HepG2 (cell line): ENCODE results near the gene RBCK1. TPM values are rescaled to one million over a fixed set of nuclear protein-coding genes. Genes with fewer than 3 reads are reported as not detected.

Experiments
- CCAR2 ChIP-seq: fragments of 200-400 bp; formaldehyde crosslinking; optimal IDR thresholded peaks from 2 replicates; pipeline ENCODE3; 2018; ENCODE audit warnings: low read depth, mild to moderate bottlenecking, low read length, moderate library complexity
- ELF3 ChIP-seq: IDR thresholded peaks from 2 replicates; pipeline ENCODE4 v1.6.1; 2016; ENCODE audit warnings: missing genetic modification reagents, missing compliant biosample characterization
- HMG20A ChIP-seq: IDR thresholded peaks from 2 replicates; pipeline ENCODE4 v1.6.1; 2016; ENCODE audit warnings: borderline replicate concordance
- KAT8 ChIP-seq: IDR thresholded peaks from 2 replicates; pipeline ENCODE4 v1.6.1; 2016; ENCODE audit warnings: missing genetic modification reagents, missing compliant biosample characterization
- NKX3-1 ChIP-seq: sonication (generic); formaldehyde crosslinking; IDR thresholded peaks from 2 replicates; pipeline ENCODE4 v1.5.0; 2020; ENCODE audit warnings: missing genetic modification reagents
- PPARG ChIP-seq: conservative IDR thresholded peaks from 2 replicates; pipeline ENCODE4 v1.6.1; 2016; ENCODE audit warnings: missing biosample characterization, missing genetic modification reagents
- PRDM4 ChIP-seq: sonication (generic); formaldehyde crosslinking; IDR thresholded peaks from 2 replicates; pipeline ENCODE4 v1.9.0; 2021; ENCODE audit warnings: missing genetic modification reagents, borderline replicate concordance
- PREB ChIP-seq: sonication (generic); formaldehyde crosslinking; IDR thresholded peaks from 2 replicates; pipeline ENCODE4 v1.4.0; 2020; ENCODE audit warnings: missing genetic modification reagents
- RAD21 ChIP-seq: fragments of 450-650 bp; formaldehyde crosslinking; IDR thresholded peaks from 2 replicates; pipeline ENCODE4 v1.5.0; 2020; ENCODE audit warnings: mild to moderate bottlenecking
- SYNCRIP ChIP-seq: fragments of 200-400 bp; formaldehyde crosslinking; IDR thresholded peaks from 2 replicates; pipeline ENCODE4 v1.6.1; 2018; ENCODE audit warnings: mild to moderate bottlenecking, low read depth, low read length; ENCODE audit not compliant: insufficient read depth
- TBX3 ChIP-seq: fragments of 450-650 bp; IDR thresholded peaks from 2 replicates; pipeline ENCODE4 v1.6.1; 2017; ENCODE audit warnings: antibody characterized with exemption, mild to moderate bottlenecking, inconsistent platforms, borderline replicate concordance
- THAP11 ChIP-seq: IDR thresholded peaks from 2 replicates; pipeline ENCODE4 v1.6.1; 2016; ENCODE audit warnings: missing biosample characterization, missing genetic modification reagents
- UBTF ChIP-seq: sonication (generic); formaldehyde crosslinking; IDR thresholded peaks from 2 replicates; pipeline ENCODE4 v1.4.0; 2020; ENCODE audit warnings: mild to moderate bottlenecking, missing genetic modification reagents
- ZC3H4 ChIP-seq: sonication (generic); formaldehyde crosslinking; IDR thresholded peaks from 2 replicates; pipeline ENCODE4 v1.4.0; 2020; ENCODE audit warnings: missing genetic modification reagents, borderline replicate concordance
- ZFP36 ChIP-seq: fragments of 150-350 bp; IDR thresholded peaks from 2 replicates; pipeline ENCODE4 v1.6.1; 2018; ENCODE audit warnings: borderline replicate concordance, low read length, low read depth; ENCODE audit not compliant: partially characterized antibody
- ZFYVE20 ChIP-seq: sonication (generic); formaldehyde crosslinking; IDR thresholded peaks from 2 replicates; pipeline ENCODE4 v1.8.0; 2023; ENCODE audit warnings: low read depth, mild to moderate bottlenecking, moderate library complexity, missing genetic modification reagents, borderline replicate concordance
- ZNF562 ChIP-seq: sonication (generic); formaldehyde crosslinking; IDR thresholded peaks from 2 replicates; pipeline ENCODE4 v1.8.0; 2022; ENCODE audit warnings: missing genetic modification reagents, borderline replicate concordance
- ZNF597 ChIP-seq: sonication (generic); formaldehyde crosslinking; IDR thresholded peaks from 2 replicates; pipeline ENCODE4 v1.5.0; 2020; ENCODE audit warnings: missing genetic modification reagents
- ZNF652 ChIP-seq: IDR thresholded peaks from 2 replicates; pipeline ENCODE4 v1.6.1; 2016; ENCODE audit warnings: low read depth, borderline replicate concordance
- polyA plus RNA-seq, 8 experiments: library from polyadenylated mRNA; depleted of rRNA in 3 of 8; stranded (reverse) in 7 of 8; unstranded in 1 of 8; fragments of >200 nt; fragmentation: Illumina TruSeq in 4 of 8; extraction: Trizol in 4 of 8; gene quantifications; 2 replicates each; pipeline versions ENCODE4 v1.2.1 to v1.2.3, GENCODE V29; 2011 to 2016; ENCODE audit warnings: low read depth in 4 of 8, missing spikeins in 1 of 8, mixed read lengths in 1 of 8; ENCODE audit not compliant: insufficient read depth in 1 of 8
- total RNA-seq, 5 experiments: library from RNA; depleted of rRNA; stranded (reverse); fragments of >200 nt; fragmentation: Illumina TruSeq; extraction: Trizol; gene quantifications; 2 replicates each; pipeline ENCODE4 v1.2.3, GENCODE V29; 2016; ENCODE audit warnings: low read depth in 1 of 5

The RBCK1 gene
- total and polyA plus RNA-seq, 2 of the 13 experiments (the other 11 are each of a cell fraction or from before 2014, with no cell fraction given): 149 to 215 TPM

GRCh38 chr20:409697-410559 is 1.8 kb downstream of the RBCK1 start (continued):
- TF ChIP-seq ZNF562 (CRISPR knock-in tag): no peak
- TF ChIP-seq ZNF652: no peak
- no peak for TF ChIP-seq TBX3
- TF ChIP-seq SYNCRIP: no peak
- no peak; the same call in 1 of the 2 replicates for TF ChIP-seq UBTF (CRISPR knock-in tag)
- no peak for TF ChIP-seq PRDM4 (CRISPR knock-in tag)
- TF ChIP-seq KAT8: no peak
- no peak for TF ChIP-seq ZNF597 (CRISPR knock-in tag)
- TF ChIP-seq ZFP36: no peak
- peak; percentile 67; the same call in 1 of the 2 replicates for TF ChIP-seq ZC3H4 (CRISPR knock-in tag)
- TF ChIP-seq ZFYVE20: no peak
- TF ChIP-seq NKX3-1: no peak
- TF ChIP-seq CCAR2: no peak
- no peak for TF ChIP-seq PREB (CRISPR knock-in tag)
- TF ChIP-seq PPARG (CRISPR knock-in tag): no peak
- no peak for TF ChIP-seq HMG20A (CRISPR knock-in tag)
- no peak for TF ChIP-seq RAD21 (CRISPR knock-in tag)
- TF ChIP-seq THAP11: no peak
- no peak for TF ChIP-seq ELF3 (CRISPR knock-in tag)
